GM18526 (cell line): Measurements from ENCODE around the gene SLC25A21.

Source experiments
- POLR2A ChIP-seq: IDR thresholded peaks from 3 replicates; pipeline ENCODE4 v1.6.1; 2011; ENCODE audit not compliant: insufficient read length; ENCODE audit errors: extremely low read depth

Gene SLC25A21

GRCh38 chr14:36653413-36653812, 519.0 kb downstream of the SLC25A21 start:
- TF ChIP-seq POLR2A, result no peak

DNA sequence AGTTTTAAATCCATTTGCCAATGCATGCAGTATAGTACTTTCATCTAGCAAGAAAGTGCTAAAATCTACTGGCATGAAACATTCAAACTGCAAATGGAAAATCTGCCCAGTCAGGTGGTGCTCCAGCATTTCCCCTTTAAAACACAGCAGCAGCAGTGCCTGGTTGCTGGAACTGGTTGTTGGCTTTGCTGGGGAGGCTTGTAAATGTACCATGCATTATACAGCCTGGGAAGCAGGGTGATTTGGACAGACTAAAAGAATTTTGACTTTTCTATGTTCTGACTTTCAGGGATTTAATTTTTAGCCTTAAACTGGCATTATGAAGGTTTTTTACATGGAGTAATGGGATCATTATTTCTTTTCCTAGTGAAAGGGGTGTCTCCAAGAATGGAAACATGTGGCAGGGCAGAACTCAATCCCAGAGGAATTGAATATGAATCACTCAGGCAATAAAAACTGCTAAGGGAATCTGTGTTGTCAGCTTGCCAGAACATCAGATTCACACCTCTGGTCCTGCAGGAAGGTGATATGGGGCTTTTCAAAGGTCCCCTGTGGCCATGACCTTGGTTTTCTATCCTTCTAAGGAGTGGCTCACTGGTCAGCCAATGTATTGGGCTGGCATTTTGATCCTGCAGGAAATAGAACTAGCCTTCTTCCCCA, 519.7 kb downstream of the SLC25A21 start:
- TF ChIP-seq POLR2A, result no peak

DNA sequence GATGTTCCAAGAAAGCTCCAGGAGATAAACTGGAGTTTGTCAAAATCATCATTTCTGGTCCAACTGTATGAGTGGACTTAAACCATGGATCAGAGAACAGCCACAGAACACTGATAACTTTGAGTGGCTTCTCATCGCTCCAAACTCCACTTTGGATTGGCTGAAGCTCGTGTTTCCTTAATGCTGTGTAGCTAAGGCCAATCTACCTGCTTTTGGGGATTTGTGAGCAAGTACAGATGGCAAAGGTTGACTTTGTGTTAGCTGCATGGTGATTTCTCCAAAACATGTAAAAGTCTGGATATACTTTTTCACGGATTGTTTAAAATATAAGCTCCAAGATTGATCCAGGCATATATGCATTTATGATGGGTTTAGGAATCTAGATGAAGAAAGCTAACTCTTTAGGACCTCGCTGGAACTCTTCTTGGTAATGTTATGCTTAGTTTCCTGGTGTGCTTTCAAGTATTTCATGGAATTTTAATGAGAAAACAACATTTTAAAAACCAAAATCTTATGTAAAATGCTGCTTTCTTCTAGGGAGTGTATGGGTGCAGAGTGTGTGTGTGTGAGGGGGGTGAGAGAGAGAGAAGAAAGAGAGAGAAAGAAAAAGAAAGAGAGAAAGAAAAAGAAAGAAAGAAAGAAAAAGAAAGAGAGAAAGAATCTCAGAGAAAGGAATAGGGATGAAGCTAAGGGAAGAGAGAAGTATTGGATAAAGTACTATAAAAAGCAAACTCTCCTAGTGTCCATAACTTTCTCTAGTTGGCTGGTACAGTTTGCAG, 522.3 kb downstream of the SLC25A21 start:
- TF ChIP-seq POLR2A, result no peak

GRCh38 chr14:36647824-36648753, 524.3 kb downstream of the SLC25A21 start:
- no peak for TF ChIP-seq POLR2A

- TF ChIP-seq POLR2A, result no peak
Measured at GRCh38 chr14:36647417-36647823, 525.0 kb downstream of the SLC25A21 start.

GRCh38 chr14:36646664-36647416, 525.6 kb downstream of the SLC25A21 start:
- TF ChIP-seq POLR2A, result no peak

GRCh38 chr14:36633580-36633979, 538.8 kb downstream of the SLC25A21 start:
- no peak for TF ChIP-seq POLR2A
